ENCODE data around the gene AAGAB. TPM values are rescaled to one million over a fixed set of nuclear protein-coding genes. Genes with fewer than 3 reads are reported as not detected.
"Not testable (repeated sequence)": the region's sequence is repeated elsewhere in the genome, so short reads cannot be mapped to it uniquely, and the experiment has no call there.

AAGAB gene
- total and polyA plus RNA-seq, 7 experiments from 2014 or later, result 19.5 to 47.8 (median 25.7) TPM

DNA sequence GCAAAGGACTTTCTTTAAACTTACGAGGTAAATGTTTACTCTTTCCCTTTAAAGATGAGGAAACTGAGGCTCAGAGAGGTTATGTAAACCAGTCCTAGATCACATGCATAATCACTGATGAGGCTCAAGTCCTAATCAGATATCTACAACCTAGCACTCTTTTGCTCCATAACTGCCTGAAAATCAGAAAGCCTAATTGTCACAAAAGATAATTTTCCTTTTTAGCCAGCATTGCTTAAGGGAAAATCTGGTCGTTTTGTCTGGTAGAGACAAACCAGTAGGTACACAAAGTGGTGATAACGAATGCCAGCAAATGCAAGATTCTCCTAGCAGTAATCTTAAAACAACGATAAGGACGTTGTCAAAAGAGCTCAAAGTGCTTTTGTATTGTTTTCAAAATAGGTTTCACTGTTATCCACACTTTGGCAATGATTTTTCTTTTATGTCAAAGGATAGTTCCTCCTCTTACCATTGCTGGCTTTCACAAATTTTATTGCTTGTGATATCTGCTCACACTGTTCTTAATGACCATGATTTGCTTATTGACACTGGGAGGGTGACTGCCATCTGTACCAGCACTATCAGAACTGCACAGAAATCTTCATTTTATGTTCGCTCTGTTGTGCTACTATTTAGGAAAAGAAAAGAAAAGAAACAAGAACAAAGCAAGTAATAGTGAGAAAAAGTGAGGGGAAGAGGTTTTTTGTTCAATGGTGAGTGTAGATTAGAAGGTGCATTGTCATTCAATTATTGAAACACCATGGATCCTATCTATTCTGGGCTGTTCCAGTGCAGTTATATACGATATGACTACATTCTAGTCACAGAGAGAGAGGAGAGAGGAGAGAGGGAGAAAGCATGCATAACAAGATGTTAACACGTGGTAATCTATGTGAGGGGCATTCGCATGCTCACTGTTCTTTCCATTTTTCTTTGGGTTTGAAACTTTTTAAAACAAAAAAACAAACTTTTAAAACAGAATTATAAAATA lies 13.8 kb upstream of the AAGAB start:
- Histone ChIP-seq H3K27me3 (ENCODE audit: control insufficient read depth in 2 of 2, insufficient read depth in 2 of 2, low read length in 2 of 2) (no peaks in the 10 kb centered on the region), H3K4me1 (ENCODE audit: control insufficient read depth in 2 of 2, insufficient read depth in 2 of 2, low read length in 2 of 2) (no peaks in the 10 kb centered on the region), H3K4me3 (ENCODE audit: low read length) (no peak overlapping the region), H3K9me3 (ENCODE audit: control insufficient read depth in 2 of 3, low read length in 3 of 3) (no peaks in the 10 kb centered on the region), H3K27ac (ENCODE audit: low read depth, low read length) (no peak overlapping the region), H3K36me3 (ENCODE audit: control insufficient read depth in 2 of 3, insufficient read depth in 3 of 3, low read length in 3 of 3) (no peaks in the 10 kb centered on the region)
- Mint-ChIP-seq H3K27me3 (peaks cover 0 to 29% (median 0%) of the 10 kb centered on the region in 5 donors), H3K4me1 (peaks cover 0 to 5% (median 0%) of the 10 kb centered on the region in 7 donors), H3K36me3 (peaks cover 0 to 10% (median 3%) of the 10 kb centered on the region in 5 donors), H3K9me3 (peaks cover 0 to 5% (median 1%) of the 10 kb centered on the region in 11 donors), H3K4me3 (no peak overlapping the region), H3K27ac (no peak overlapping the region)
- intact Hi-C loops (cut with micrococcal nuclease), result no loop called here
- POLR2A ChIA-PET, result no interaction called here
- CTCF ChIA-PET, result no interaction called here
- DNase-seq (no peak), ATAC-seq (no peak)

DNA sequence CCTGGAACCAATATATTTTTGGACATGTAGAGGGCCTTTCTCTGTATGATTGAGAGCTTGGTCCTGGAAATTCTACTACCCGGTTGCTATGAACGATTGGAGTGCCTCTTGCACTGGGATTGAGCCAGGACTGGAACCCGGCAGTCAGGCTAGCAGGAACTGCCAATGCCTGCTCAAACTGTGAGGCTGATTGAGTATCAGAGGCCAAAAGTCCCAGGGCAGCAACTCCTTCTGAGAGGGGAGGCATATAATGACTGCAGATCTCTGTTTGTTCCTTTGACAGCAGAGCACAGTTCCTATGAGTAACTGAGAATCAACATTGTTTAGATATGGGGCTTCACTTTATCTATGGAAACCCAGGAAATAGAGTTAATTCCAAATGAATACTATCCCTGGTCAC lies 13.0 kb upstream of the AAGAB start:
- H3K36me3 ChIP-seq (ENCODE audit: control insufficient read depth in 2 of 3, insufficient read depth in 3 of 3, low read length in 3 of 3), result no peaks in the 10 kb centered on the region
- intact Hi-C loops (cut with micrococcal nuclease), result no loop called here
- H3K4me1 ChIP-seq (ENCODE audit: control insufficient read depth in 2 of 2, insufficient read depth in 2 of 2, low read length in 2 of 2), result no peaks in the 10 kb centered on the region
- ATAC-seq, result no peak
- CTCF ChIA-PET, result no interaction called here
- Mint-ChIP-seq H3K9me3 (peaks cover 0 to 1% (median 0%) of the 10 kb centered on the region in 11 donors), H3K4me3 (no peak overlapping the region), H3K27ac (no peak overlapping the region), H3K27me3 (peaks cover 0 to 28% (median 0%) of the 10 kb centered on the region in 5 donors), H3K4me1 (peaks cover 0 to 5% (median 0%) of the 10 kb centered on the region in 7 donors), H3K36me3 (peaks cover 0 to 7% (median 1%) of the 10 kb centered on the region in 5 donors)
- H3K27me3 ChIP-seq (ENCODE audit: control insufficient read depth in 2 of 2, insufficient read depth in 2 of 2, low read length in 2 of 2), result no peaks in the 10 kb centered on the region
- no peaks in the 10 kb centered on the region for H3K9me3 ChIP-seq (ENCODE audit: control insufficient read depth in 2 of 3, low read length in 3 of 3)
- POLR2A ChIA-PET, result no interaction called here
- no peak for DNase-seq
- H3K4me3 ChIP-seq (ENCODE audit: low read length), result no peak overlapping the region
- no peak overlapping the region for H3K27ac ChIP-seq (ENCODE audit: low read depth, low read length)

DNA sequence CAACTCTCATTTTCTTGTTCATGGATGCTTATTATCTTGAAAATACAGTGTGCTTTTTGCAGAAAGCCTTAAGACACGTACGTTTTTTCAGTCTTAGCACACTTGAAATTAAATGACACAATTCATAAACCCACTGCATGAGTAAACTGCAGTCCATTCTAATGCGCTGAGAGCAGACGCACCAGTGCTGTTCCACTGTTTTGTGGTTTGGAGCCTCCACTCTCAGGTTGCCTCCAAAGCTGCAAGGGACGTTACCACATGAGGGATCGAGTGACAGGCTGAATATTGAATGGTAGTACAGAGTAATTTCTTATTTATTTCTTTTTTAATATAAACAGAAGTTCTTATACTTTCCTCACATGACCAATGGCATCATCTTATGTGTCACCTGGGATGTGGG lies 12.4 kb upstream of the AAGAB start:
- Histone ChIP-seq H3K4me1 (ENCODE audit: control insufficient read depth in 2 of 2, insufficient read depth in 2 of 2, low read length in 2 of 2) (no peaks in the 10 kb centered on the region), H3K9me3 (ENCODE audit: control insufficient read depth in 2 of 3, low read length in 3 of 3) (no peaks in the 10 kb centered on the region), H3K27ac (ENCODE audit: low read depth, low read length) (no peak overlapping the region), H3K4me3 (ENCODE audit: low read length) (no peak overlapping the region), H3K27me3 (ENCODE audit: control insufficient read depth in 2 of 2, insufficient read depth in 2 of 2, low read length in 2 of 2) (no peaks in the 10 kb centered on the region), H3K36me3 (ENCODE audit: control insufficient read depth in 2 of 3, insufficient read depth in 3 of 3, low read length in 3 of 3) (no peaks in the 10 kb centered on the region)
- Mint-ChIP-seq H3K27me3 (peaks cover 0 to 27% (median 0%) of the 10 kb centered on the region in 5 donors), H3K27ac (no peak overlapping the region), H3K4me1 (peaks cover 0 to 5% (median 0%) of the 10 kb centered on the region in 7 donors), H3K9me3 (no peaks in the 10 kb centered on the region), H3K4me3 (no peak overlapping the region), H3K36me3 (peaks cover 0 to 3% (median 0%) of the 10 kb centered on the region in 5 donors)
- ChIA-PET CTCF (no interaction called here), POLR2A (no interaction called here)
- ATAC-seq (no peak), DNase-seq (no peak)
- intact Hi-C loops (cut with micrococcal nuclease), result no loop called here

DNA sequence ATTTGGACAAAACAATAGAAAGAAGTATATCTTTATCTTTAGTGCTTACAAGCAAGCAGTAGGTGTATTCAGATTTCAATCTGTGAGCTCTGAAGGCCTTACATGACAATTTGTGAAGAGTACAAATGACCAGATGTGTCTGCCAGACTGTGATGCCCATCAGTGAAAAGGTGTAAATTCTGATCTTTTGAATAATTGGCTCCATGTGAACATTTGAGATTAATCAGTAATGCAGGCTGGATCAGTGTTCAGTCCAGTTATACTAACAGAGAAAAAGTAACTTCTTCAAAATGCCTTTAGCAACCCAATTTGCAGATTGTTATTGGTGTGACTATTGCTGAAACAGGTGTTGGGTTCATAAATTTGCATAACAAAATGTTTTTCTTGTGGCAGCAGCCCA lies 5.3 kb upstream of the AAGAB start:
- CTCF ChIA-PET, result no interaction called here
- Mint-ChIP-seq H3K27me3 (peaks cover 0 to 22% (median 0%) of the 10 kb centered on the region in 5 donors), H3K27ac (no peak overlapping the region), H3K4me3 (no peak overlapping the region), H3K36me3 (no peaks in the 10 kb centered on the region), H3K4me1 (peaks cover 0 to 10% (median 5%) of the 10 kb centered on the region in 7 donors), H3K9me3 (no peaks in the 10 kb centered on the region)
- peaks cover 4 to 5% of the 10 kb centered on the region in 2 donors for H3K4me1 ChIP-seq (ENCODE audit: control insufficient read depth in 2 of 2, insufficient read depth in 2 of 2, low read length in 2 of 2)
- H3K36me3 ChIP-seq (ENCODE audit: control insufficient read depth in 2 of 3, insufficient read depth in 3 of 3, low read length in 3 of 3), result no peaks in the 10 kb centered on the region
- no peak for ATAC-seq
- intact Hi-C loops (cut with micrococcal nuclease), result loop anchor here in 1 of 2 donors (10.0 kb wide), 1 partner anchor 285 kb away; the partner anchor contains the start of gene MAP2K5
- no peak overlapping the region for H3K27ac ChIP-seq (ENCODE audit: low read depth, low read length)
- no peak overlapping the region for H3K4me3 ChIP-seq (ENCODE audit: low read length)
- no peaks in the 10 kb centered on the region for H3K9me3 ChIP-seq (ENCODE audit: control insufficient read depth in 2 of 3, low read length in 3 of 3)
- POLR2A ChIA-PET, result interaction anchor here (1.3 kb wide), 1 partner anchor 9 kb away, joined by 3 read pairs; no protein-coding TSS in a partner anchor
- DNase-seq, result no peak
- H3K27me3 ChIP-seq (ENCODE audit: control insufficient read depth in 2 of 2, insufficient read depth in 2 of 2, low read length in 2 of 2), result no peaks in the 10 kb centered on the region

DNA sequence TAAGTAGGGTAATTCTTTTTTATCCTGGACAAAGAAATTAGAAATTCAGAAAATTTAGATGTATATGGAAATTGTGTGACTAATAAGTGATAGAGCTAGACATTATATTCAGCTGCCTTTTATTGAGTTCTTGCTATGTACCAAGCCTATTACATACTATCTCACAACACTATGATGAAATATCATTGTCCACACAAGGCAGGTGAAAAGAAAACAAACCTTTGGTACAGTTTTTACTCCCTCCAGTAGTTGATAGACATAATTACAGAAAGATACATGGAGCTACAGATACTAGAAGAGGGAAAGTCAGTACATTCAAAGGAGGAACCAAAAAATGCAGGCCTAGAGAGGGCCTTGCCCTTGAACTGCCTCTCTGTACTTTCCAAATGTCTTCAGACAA lies 4.9 kb upstream of the AAGAB start:
- Histone ChIP-seq H3K4me1 (ENCODE audit: control insufficient read depth in 2 of 2, insufficient read depth in 2 of 2, low read length in 2 of 2) (peaks cover 4 to 5% of the 10 kb centered on the region in 2 donors), H3K4me3 (ENCODE audit: low read length) (no peak overlapping the region), H3K9me3 (ENCODE audit: control insufficient read depth in 2 of 3, low read length in 3 of 3) (no peaks in the 10 kb centered on the region), H3K36me3 (ENCODE audit: control insufficient read depth in 2 of 3, insufficient read depth in 3 of 3, low read length in 3 of 3) (peaks cover 0 to 4% (median 0%) of the 10 kb centered on the region in 3 experiments), H3K27ac (ENCODE audit: low read depth, low read length) (no peak overlapping the region), H3K27me3 (ENCODE audit: control insufficient read depth in 2 of 2, insufficient read depth in 2 of 2, low read length in 2 of 2) (no peaks in the 10 kb centered on the region)
- Mint-ChIP-seq H3K27me3 (peaks cover 0 to 25% (median 0%) of the 10 kb centered on the region in 5 donors), H3K9me3 (no peaks in the 10 kb centered on the region), H3K4me3 (no peak overlapping the region), H3K27ac (no peak overlapping the region), H3K4me1 (peaks cover 0 to 12% (median 7%) of the 10 kb centered on the region in 7 donors), H3K36me3 (no peaks in the 10 kb centered on the region)
- DNase-seq, result no peak
- CTCF ChIA-PET, result no interaction called here
- no peak for ATAC-seq
- POLR2A ChIA-PET, result interaction anchor here (1.3 kb wide), 1 partner anchor 10 kb away, joined by 3 read pairs; no protein-coding TSS in a partner anchor
- intact Hi-C loops (cut with micrococcal nuclease), result loop anchor here in 1 of 2 donors (10.0 kb wide), 1 partner anchor 285 kb away; the partner anchor contains the start of gene MAP2K5

DNA sequence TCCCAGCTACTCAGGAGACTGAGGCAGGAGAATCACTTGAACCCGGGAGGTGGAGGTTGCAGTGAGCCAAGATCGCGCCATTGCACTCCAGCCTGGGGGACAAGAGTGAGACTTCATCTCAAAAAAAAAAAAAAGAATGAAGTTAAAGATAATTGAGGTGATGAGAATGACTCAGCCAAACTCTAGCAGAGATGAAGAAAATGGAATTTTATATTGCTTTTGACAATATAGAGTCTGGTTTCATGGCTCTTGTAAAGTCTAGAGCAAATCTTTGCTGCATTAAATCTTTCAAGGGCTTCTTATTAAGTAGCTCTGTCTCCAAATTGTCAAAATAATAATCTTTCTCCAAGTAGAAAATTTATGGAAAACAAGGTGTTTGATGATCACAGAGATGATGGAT lies 4.0 kb upstream of the AAGAB start:
- intact Hi-C loops (cut with micrococcal nuclease), result loop anchor here in 1 of 2 donors (10.0 kb wide), 1 partner anchor 286 kb away; the partner anchor contains the start of gene MAP2K5
- Mint-ChIP-seq H3K4me1 (peaks cover 2 to 19% (median 11%) of the 10 kb centered on the region in 7 donors), H3K27me3 (peaks cover 0 to 25% (median 0%) of the 10 kb centered on the region in 5 donors)
- POLR2A ChIA-PET, result interaction anchor here (1.3 kb wide), 1 partner anchor 11 kb away, joined by 3 read pairs; no protein-coding TSS in a partner anchor
- H3K4me3 ChIP-seq (ENCODE audit: low read length); ATAC-seq; H3K9me3 Mint-ChIP-seq; DNase-seq; H3K27me3 ChIP-seq (ENCODE audit: control insufficient read depth in 2 of 2, insufficient read depth in 2 of 2, low read length in 2 of 2); H3K9me3 ChIP-seq (ENCODE audit: control insufficient read depth in 2 of 3, low read length in 3 of 3); H3K36me3 ChIP-seq (ENCODE audit: control insufficient read depth in 2 of 3, insufficient read depth in 3 of 3, low read length in 3 of 3); H3K36me3 Mint-ChIP-seq; H3K4me3 Mint-ChIP-seq; CTCF ChIA-PET; H3K27ac Mint-ChIP-seq; H3K27ac ChIP-seq (ENCODE audit: low read depth, low read length): not testable (repeated sequence)
- peaks cover 4 to 11% of the 10 kb centered on the region in 2 donors for H3K4me1 ChIP-seq (ENCODE audit: control insufficient read depth in 2 of 2, insufficient read depth in 2 of 2, low read length in 2 of 2)

All from naive thymus-derived CD4-positive, alpha-beta T cell (primary cell).